Measurements from ENCODE around the gene SPO11.

GRCh38 chr20:57361517-57361916, 31.9 kb downstream of the SPO11 start:
- TF ChIP-seq, protein P1, sequence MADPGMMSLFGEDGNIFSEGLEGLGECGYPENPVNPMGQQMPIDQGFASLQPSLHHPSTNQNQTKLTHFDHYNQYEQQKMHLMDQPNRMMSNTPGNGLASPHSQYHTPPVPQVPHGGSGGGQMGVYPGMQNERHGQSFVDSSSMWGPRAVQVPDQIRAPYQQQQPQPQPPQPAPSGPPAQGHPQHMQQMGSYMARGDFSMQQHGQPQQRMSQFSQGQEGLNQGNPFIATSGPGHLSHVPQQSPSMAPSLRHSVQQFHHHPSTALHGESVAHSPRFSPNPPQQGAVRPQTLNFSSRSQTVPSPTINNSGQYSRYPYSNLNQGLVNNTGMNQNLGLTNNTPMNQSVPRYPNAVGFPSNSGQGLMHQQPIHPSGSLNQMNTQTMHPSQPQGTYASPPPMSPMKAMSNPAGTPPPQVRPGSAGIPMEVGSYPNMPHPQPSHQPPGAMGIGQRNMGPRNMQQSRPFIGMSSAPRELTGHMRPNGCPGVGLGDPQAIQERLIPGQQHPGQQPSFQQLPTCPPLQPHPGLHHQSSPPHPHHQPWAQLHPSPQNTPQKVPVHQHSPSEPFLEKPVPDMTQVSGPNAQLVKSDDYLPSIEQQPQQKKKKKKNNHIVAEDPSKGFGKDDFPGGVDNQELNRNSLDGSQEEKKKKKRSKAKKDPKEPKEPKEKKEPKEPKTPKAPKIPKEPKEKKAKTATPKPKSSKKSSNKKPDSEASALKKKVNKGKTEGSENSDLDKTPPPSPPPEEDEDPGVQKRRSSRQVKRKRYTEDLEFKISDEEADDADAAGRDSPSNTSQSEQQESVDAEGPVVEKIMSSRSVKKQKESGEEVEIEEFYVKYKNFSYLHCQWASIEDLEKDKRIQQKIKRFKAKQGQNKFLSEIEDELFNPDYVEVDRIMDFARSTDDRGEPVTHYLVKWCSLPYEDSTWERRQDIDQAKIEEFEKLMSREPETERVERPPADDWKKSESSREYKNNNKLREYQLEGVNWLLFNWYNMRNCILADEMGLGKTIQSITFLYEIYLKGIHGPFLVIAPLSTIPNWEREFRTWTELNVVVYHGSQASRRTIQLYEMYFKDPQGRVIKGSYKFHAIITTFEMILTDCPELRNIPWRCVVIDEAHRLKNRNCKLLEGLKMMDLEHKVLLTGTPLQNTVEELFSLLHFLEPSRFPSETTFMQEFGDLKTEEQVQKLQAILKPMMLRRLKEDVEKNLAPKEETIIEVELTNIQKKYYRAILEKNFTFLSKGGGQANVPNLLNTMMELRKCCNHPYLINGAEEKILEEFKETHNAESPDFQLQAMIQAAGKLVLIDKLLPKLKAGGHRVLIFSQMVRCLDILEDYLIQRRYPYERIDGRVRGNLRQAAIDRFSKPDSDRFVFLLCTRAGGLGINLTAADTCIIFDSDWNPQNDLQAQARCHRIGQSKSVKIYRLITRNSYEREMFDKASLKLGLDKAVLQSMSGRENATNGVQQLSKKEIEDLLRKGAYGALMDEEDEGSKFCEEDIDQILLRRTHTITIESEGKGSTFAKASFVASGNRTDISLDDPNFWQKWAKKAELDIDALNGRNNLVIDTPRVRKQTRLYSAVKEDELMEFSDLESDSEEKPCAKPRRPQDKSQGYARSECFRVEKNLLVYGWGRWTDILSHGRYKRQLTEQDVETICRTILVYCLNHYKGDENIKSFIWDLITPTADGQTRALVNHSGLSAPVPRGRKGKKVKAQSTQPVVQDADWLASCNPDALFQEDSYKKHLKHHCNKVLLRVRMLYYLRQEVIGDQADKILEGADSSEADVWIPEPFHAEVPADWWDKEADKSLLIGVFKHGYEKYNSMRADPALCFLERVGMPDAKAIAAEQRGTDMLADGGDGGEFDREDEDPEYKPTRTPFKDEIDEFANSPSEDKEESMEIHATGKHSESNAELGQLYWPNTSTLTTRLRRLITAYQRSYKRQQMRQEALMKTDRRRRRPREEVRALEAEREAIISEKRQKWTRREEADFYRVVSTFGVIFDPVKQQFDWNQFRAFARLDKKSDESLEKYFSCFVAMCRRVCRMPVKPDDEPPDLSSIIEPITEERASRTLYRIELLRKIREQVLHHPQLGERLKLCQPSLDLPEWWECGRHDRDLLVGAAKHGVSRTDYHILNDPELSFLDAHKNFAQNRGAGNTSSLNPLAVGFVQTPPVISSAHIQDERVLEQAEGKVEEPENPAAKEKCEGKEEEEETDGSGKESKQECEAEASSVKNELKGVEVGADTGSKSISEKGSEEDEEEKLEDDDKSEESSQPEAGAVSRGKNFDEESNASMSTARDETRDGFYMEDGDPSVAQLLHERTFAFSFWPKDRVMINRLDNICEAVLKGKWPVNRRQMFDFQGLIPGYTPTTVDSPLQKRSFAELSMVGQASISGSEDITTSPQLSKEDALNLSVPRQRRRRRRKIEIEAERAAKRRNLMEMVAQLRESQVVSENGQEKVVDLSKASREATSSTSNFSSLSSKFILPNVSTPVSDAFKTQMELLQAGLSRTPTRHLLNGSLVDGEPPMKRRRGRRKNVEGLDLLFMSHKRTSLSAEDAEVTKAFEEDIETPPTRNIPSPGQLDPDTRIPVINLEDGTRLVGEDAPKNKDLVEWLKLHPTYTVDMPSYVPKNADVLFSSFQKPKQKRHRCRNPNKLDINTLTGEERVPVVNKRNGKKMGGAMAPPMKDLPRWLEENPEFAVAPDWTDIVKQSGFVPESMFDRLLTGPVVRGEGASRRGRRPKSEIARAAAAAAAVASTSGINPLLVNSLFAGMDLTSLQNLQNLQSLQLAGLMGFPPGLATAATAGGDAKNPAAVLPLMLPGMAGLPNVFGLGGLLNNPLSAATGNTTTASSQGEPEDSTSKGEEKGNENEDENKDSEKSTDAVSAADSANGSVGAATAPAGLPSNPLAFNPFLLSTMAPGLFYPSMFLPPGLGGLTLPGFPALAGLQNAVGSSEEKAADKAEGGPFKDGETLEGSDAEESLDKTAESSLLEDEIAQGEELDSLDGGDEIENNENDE (IDR thresholded peaks at IDR 0.05; ENCODE audit: insufficient replicate concordance, low read length), result no peak
- no peak for TF ChIP-seq RFX5 (IDR thresholded peaks at IDR 0.05; ENCODE audit: borderline replicate concordance, low read depth, low read length)
- TF ChIP-seq, protein P2, sequence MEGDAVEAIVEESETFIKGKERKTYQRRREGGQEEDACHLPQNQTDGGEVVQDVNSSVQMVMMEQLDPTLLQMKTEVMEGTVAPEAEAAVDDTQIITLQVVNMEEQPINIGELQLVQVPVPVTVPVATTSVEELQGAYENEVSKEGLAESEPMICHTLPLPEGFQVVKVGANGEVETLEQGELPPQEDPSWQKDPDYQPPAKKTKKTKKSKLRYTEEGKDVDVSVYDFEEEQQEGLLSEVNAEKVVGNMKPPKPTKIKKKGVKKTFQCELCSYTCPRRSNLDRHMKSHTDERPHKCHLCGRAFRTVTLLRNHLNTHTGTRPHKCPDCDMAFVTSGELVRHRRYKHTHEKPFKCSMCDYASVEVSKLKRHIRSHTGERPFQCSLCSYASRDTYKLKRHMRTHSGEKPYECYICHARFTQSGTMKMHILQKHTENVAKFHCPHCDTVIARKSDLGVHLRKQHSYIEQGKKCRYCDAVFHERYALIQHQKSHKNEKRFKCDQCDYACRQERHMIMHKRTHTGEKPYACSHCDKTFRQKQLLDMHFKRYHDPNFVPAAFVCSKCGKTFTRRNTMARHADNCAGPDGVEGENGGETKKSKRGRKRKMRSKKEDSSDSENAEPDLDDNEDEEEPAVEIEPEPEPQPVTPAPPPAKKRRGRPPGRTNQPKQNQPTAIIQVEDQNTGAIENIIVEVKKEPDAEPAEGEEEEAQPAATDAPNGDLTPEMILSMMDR (IDR thresholded peaks at IDR 0.05; ENCODE audit: control extremely low read depth in 1 of 3, insufficient read depth in 1 of 3, low read depth in 1 of 3, low read length in 3 of 3), result no peak

Data from H1 (cell line).